Measurements from ENCODE around the gene STAC. TPM values are rescaled to one million over a fixed set of nuclear protein-coding genes. Genes with fewer than 3 reads are reported as not detected.
"Not testable (repeated sequence)": the region's sequence is repeated elsewhere in the genome, so short reads cannot be mapped to it uniquely, and the experiment has no call there.

The STAC gene
- total RNA-seq, 8 experiments from 2014 or later = 4.9 to 21.6 (median 8.4) TPM

DNA sequence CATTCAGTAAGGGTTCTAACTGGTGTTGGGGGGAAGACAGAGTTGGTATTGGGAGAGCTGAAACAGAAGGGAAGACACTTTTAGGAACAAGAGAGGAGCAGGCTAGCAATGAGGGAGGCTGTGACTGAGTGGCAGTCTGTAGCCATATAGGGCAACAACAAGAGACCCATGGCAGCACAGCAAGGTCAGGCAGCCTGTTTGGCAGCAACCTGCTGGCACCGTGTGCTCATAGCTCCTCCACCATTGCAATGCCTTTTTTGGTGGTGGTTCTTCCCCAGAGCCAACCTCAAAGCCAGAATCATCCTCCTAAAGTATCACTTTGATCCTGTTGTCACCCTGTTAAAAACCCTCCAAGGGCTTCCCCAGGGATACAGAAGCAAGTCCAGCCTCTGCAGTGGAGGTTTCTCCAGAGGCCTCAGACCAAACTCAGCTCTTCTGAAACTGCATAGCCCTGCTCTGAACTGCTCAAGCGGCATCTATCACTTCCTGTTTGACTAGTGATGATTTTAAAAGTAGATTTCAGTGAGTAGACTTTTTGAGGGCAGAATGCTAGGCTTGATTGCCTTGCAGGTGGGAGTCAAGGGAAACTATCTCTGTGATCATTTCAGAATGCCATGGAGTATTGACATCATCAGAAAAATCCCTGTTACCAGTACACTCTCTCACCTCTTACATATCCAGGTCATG lies 176.9 kb downstream of the STAC start:
- Histone ChIP-seq H3K27ac (no peak overlapping the region), H3K4me3 (no peak overlapping the region), H3K4me1 (replicated peaks in 1 of 2) (peaks cover 0 to 7% of the 10 kb centered on the region in 2 donors)
- no peak for ATAC-seq (replicated peaks in 6 of 8)
- WGBS, 10 experiments = 43 to 100% (median 92%) methylated on average over 1 to 2 of the region's 2 CpGs; no CpG with 5 or more reads in 2 of the 10 experiments
- in situ Hi-C loops (cut with MboI; ENCODE audit: low pct_unique_long_range_greater_than_20kb in 2 of 9, low sequenced_read_pairs in 9 of 9, unreplicated experiment in 9 of 9) = no loop called here

DNA sequence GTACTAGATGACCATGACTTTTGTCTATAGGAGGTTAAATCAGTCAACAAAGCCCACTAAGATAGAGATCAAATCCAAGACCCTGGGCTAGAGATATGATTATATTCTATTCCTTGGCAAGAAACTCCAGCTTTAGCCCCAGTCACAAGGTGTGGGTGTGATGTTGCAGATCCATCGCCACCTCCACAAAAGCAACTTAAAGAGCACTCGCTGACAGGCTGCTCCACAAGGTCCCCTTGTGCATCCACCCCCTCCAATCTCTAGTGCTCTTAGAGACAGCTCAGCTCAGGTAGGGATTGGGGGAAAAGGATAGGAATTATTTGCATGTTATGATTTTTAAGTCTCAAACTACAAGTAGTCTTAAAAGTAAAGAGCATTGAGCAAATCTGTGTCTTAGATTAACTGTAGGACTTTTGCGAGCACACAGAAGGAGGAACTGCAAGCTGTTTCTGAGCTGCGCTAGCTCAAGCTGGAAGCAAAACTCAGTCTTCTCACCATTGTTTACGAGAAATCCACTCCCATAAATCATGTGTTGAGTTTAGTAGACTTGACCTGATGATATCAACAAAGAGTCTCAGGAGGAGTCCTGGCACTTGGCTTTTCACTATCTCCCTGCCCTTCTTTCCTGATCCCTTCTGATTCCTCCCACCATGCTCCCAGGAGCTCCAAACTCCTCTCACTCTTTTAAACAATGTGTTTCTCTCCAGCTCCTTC lies 177.6 kb downstream of the STAC start:
- 53 to 100% (median 85%) methylated on average over 3 to 4 of the region's 5 CpGs; no CpG with 5 or more reads in 2 of the 10 experiments for WGBS, 10 experiments
- peak in 2 of 8 experiments; percentile 26 to 32 for ATAC-seq (replicated peaks in 6 of 8)
- no peak overlapping the region for H3K27ac ChIP-seq
- peaks cover 0 to 7% of the 10 kb centered on the region in 2 donors for H3K4me1 ChIP-seq (replicated peaks in 1 of 2)
- H3K4me3 ChIP-seq = no peak overlapping the region
- in situ Hi-C loops (cut with MboI; ENCODE audit: low pct_unique_long_range_greater_than_20kb in 2 of 9, low sequenced_read_pairs in 9 of 9, unreplicated experiment in 9 of 9) = no loop called here

DNA sequence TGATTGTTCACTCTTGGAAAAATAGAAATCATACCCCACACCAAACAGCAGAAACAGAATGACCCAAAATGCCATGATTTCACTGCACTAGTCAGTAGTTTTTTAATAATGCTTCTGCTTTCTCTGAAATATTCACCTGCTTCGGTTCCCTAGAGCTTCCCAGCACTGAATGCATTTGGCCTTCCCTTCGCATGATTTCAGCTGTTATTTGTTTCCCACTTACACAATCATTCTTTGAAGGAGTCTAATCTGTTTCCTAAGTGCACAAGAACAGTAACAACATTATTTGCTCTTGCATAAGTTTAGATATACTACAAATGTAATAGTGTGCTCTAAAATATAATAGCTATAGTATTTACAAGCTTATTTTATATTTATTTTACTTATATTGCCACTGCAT lies 178.7 kb downstream of the STAC start:
- Histone ChIP-seq H3K27ac (no peak overlapping the region), H3K4me1 (replicated peaks in 1 of 2) (peaks cover 0 to 7% of the 10 kb centered on the region in 2 donors), H3K4me3 (no peak overlapping the region)
- 7 to 100% (median 96%) methylated on average over 1 to 2 of the region's 2 CpGs; no CpG with 5 or more reads in 1 of the 10 experiments for WGBS, 10 experiments
- ATAC-seq (replicated peaks in 6 of 8) = no peak
- in situ Hi-C loops (cut with MboI; ENCODE audit: low pct_unique_long_range_greater_than_20kb in 2 of 9, low sequenced_read_pairs in 9 of 9, unreplicated experiment in 9 of 9) = no loop called here

DNA sequence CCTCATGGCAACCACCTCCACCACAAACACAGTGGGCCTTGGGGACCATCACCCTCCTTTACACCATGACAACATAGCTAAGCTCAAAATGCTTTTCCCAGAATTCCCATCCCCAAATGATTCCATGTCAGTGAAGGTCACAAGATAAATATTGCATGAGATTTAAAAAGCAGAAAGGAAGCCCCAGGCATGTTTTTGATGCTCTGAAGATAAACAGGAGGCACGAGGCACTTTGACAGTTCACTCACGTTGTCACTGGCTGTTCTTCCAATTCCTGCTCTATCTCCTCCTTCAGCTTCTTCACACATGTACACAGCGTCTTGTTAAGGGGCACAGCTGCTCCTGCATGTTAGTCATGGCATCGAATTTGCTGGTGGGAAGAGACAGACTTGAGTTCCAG lies 180.4 kb downstream of the STAC start:
- H3K4me3 ChIP-seq = no peak overlapping the region
- peaks cover 0 to 7% of the 10 kb centered on the region in 2 donors for H3K4me1 ChIP-seq (replicated peaks in 1 of 2)
- 30 to 100% (median 83%) methylated on average over 1 to 4 of the region's 4 CpGs; no CpG with 5 or more reads in 3 of the 10 experiments for WGBS, 10 experiments
- no peak for ATAC-seq (replicated peaks in 6 of 8)
- in situ Hi-C loops (cut with MboI; ENCODE audit: low pct_unique_long_range_greater_than_20kb in 2 of 9, low sequenced_read_pairs in 9 of 9, unreplicated experiment in 9 of 9) = no loop called here
- H3K27ac ChIP-seq = no peak overlapping the region

DNA sequence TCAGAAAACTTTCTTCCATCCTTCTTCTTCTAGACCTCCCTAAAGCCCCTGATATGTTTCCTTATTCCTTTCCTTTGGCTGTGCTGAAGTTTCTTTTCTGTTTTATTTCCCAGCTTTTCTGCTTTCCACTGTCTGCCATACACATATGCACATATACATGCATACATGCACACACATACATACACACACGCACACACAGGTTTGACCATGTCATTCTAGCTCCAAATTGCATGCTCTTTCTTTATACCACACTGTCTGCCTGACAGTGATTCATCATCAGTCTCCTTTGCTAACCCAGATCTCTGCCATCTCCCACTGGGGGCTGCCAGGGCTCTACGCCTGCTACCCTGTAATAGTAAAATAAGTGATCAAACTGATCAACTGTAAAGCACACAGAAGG lies 181.3 kb downstream of the STAC start:
- H3K27ac ChIP-seq = no peak overlapping the region
- H3K4me3 ChIP-seq = no peak overlapping the region
- in situ Hi-C loops (cut with MboI; ENCODE audit: low pct_unique_long_range_greater_than_20kb in 2 of 9, low sequenced_read_pairs in 9 of 9, unreplicated experiment in 9 of 9) = no loop called here
- H3K4me1 ChIP-seq (replicated peaks in 1 of 2) = peaks cover 0 to 7% of the 10 kb centered on the region in 2 donors
- peak in 4 of 8 experiments; percentile 48 to 71 (median 50) for ATAC-seq (replicated peaks in 6 of 8)
- WGBS, 10 experiments = 34 to 100% (median 78%) methylated on average over 1 to 2 of the region's 2 CpGs

DNA sequence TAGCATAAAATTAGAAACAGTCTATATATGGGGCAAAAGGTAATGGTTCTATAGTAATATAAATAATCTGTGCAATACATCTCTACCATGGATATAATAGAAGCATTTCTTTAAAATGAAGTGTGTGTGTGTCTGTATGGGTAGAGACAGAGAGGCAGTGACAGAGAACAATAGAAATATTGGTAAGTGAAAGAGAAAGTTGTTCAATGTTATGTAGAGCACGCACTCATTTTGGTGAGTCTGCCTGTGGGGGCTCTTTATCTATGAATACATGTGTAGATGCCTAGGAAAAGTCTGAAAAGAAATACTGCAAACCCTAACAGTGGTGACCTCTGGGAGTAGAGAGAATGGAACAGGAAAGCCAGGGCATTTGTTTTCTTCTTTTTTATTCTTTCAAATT lies 182.6 kb downstream of the STAC start:
- 86 to 100% (median 88%) methylated on average over 1 of the region's 1 CpG; no CpG with 5 or more reads in 4 of the 10 experiments for WGBS, 10 experiments
- peaks cover 0 to 5% of the 10 kb centered on the region in 2 donors for H3K4me1 ChIP-seq (replicated peaks in 1 of 2)
- ATAC-seq (replicated peaks in 6 of 8) = peak in 1 of 8 experiments; percentile 40
- H3K4me3 ChIP-seq = no peak overlapping the region
- no peak overlapping the region for H3K27ac ChIP-seq
- in situ Hi-C loops (cut with MboI; ENCODE audit: low pct_unique_long_range_greater_than_20kb in 2 of 9, low sequenced_read_pairs in 9 of 9, unreplicated experiment in 9 of 9) = no loop called here

DNA sequence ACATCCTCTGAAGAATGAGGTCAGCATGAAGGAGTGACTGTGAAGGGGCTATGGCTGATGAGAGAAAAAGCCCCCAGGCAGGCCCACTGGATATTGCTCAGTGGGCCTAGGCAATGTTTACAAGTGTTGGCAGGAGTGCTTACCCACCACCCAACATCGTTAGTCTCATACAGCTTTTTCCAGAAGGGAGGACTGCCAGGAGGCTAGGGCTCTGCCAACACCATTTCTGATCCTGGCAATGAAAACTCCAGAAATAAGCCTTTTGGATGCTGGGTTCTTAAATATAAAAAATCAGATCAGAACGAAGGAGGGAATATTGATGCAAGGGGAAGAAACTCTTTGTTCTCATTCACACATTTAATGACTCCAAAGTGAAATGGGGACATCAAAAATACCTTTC lies 194.9 kb downstream of the STAC start:
- Histone ChIP-seq H3K4me3 (no peak overlapping the region), H3K27ac (no peak overlapping the region), H3K4me1 (replicated peaks in 1 of 2) (no peaks in the 10 kb centered on the region)
- WGBS, 10 experiments = 0 to 83% (median 21%) methylated on average over 2 of the region's 2 CpGs; no CpG with 5 or more reads in 3 of the 10 experiments
- ATAC-seq (replicated peaks in 6 of 8) = no peak
- in situ Hi-C loops (cut with MboI; ENCODE audit: low pct_unique_long_range_greater_than_20kb in 2 of 9, low sequenced_read_pairs in 9 of 9, unreplicated experiment in 9 of 9) = no loop called here

DNA sequence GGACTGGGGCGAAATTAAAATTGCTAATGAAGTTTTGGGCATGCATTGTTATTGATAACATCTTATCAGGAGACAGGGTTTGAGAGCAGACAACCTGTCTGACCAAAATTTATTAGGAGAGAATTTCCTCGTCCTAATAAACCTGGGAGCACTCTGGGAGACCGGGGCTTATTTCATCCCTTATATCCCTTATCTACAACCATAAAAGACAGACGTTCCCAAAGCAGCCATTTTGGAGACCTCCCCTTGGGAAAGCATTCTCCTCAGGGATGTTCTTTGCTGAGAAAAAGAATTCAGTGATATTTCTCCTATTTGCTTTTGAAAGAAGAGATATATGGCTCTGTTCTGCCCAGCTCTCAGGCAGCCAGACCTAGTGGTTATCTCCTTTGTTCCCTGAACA lies 198.1 kb downstream of the STAC start:
- in situ Hi-C loops (cut with MboI; ENCODE audit: low pct_unique_long_range_greater_than_20kb in 2 of 9, low sequenced_read_pairs in 9 of 9, unreplicated experiment in 9 of 9); H3K4me3 ChIP-seq: not testable (repeated sequence)
- WGBS, 10 experiments = 53 to 80% (median 66%) methylated on average over 1 to 4 of the region's 4 CpGs; no CpG with 5 or more reads in 2 of the 10 experiments

DNA sequence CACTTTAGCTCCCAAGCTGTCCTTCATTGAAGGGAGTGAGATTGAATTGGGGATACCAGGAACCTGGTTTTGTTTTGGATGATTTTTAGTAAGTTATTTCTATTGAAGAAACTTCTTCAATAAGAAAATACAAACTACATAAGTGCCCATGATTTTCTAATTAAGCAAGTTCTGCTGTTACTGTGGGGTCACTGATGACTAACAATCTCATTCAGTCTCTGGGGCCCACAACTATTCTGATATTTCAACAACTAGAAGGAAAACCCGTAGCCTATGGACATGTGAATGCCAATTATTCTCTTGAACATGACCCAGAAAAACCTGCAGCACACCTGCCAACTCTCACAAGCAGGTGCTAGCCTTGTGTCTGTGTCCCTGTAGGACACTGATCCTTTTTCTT lies 199.4 kb downstream of the STAC start:
- 0 to 83% (median 42%) methylated on average over 1 of the region's 1 CpG; no CpG with 5 or more reads in 3 of the 10 experiments for WGBS, 10 experiments
- ATAC-seq (replicated peaks in 6 of 8) = no peak
- in situ Hi-C loops (cut with MboI; ENCODE audit: low pct_unique_long_range_greater_than_20kb in 2 of 9, low sequenced_read_pairs in 9 of 9, unreplicated experiment in 9 of 9) = no loop called here

More for the DNA sequence above, 198.1 kb downstream of the STAC start:
- not testable (repeated sequence) for H3K27ac ChIP-seq; H3K4me1 ChIP-seq (replicated peaks in 1 of 2); ATAC-seq (replicated peaks in 6 of 8)

DNA sequence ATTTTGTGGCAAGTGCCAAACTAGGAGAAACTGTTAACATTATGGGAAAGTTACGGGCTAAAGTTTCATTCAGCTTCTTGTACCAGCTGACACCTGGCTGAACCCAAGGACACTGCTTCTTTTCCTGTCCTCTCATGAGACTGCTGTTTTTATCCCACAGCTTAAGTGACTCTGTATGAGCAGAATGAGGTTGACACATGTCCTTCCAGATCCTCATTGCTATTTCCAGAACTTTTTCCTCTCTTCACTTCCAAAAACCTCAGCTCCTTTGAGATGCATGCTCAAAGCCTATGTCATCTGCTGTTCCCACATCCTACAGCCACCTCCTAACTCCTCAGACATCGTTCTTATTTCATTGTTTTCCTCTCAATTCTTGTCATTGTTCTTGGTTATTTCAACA lies 200.4 kb downstream of the STAC start:
- in situ Hi-C loops (cut with MboI; ENCODE audit: low pct_unique_long_range_greater_than_20kb in 2 of 9, low sequenced_read_pairs in 9 of 9, unreplicated experiment in 9 of 9) = no loop called here
- 22 to 95% (median 61%) methylated on average over 1 to 2 of the region's 2 CpGs for WGBS, 10 experiments

More for the DNA sequence above, 199.4 kb downstream of the STAC start:
- H3K4me3 ChIP-seq = no peak overlapping the region
- no peaks in the 10 kb centered on the region for H3K4me1 ChIP-seq (replicated peaks in 1 of 2)
- H3K27ac ChIP-seq = no peak overlapping the region

DNA sequence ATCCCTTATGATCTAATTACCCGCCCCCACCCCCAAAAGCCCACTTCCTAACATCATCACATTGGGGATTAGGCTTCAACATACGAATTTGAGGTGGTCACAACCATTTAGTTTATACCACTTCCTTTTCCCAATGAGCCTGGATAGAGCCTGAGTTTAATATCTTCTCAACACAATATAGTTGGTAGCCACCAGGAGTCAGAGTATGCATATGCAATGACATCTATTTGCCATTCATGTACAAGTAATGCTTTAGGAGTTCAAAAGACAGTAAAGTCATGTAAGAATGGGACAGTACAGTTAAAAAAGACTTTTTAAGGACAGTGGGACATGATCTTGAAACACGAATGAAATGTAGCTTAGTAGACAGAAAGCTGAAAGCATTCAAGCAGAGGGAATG lies 211.7 kb downstream of the STAC start:
- WGBS, 10 experiments = 13 to 100% (median 70%) methylated on average over 1 to 3 of the region's 3 CpGs; no CpG with 5 or more reads in 2 of the 10 experiments
- in situ Hi-C loops (cut with MboI; ENCODE audit: low pct_unique_long_range_greater_than_20kb in 2 of 9, low sequenced_read_pairs in 9 of 9, unreplicated experiment in 9 of 9) = no loop called here
- Histone ChIP-seq H3K27ac (no peak overlapping the region), H3K4me3 (no peak overlapping the region), H3K4me1 (replicated peaks in 1 of 2) (no peaks in the 10 kb centered on the region)
- ATAC-seq (replicated peaks in 6 of 8) = peak in 2 of 8 experiments; percentile 50 to 51

More for the DNA sequence above, 200.4 kb downstream of the STAC start:
- ATAC-seq (replicated peaks in 6 of 8) = no peak
- Histone ChIP-seq H3K27ac (no peak overlapping the region), H3K4me1 (replicated peaks in 1 of 2) (no peaks in the 10 kb centered on the region), H3K4me3 (no peak overlapping the region)

DNA sequence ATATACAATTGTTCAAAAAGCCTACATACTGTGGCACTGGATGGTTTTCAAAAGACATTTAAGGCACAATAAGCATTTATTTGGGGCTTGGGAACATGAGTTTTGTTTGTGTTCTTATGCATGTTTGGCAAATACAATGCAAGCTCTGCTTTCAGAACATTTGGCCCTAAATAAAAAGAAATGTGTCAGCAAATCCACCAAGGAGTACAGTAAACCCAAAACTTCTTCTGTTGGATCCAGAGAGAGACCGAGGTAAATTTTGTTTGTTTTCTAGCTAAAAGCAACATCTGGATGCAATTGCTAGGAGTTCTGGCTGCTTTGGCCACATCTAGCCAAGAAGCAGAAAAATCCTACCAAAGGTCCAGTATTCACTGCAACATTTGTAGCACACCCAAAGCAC lies 215.2 kb downstream of the STAC start:
- ATAC-seq (replicated peaks in 6 of 8) = no peak
- Histone ChIP-seq H3K4me3 (no peak overlapping the region), H3K4me1 (replicated peaks in 1 of 2) (peaks cover 2 to 5% of the 10 kb centered on the region in 2 donors), H3K27ac (no peak overlapping the region)
- WGBS, 10 experiments = 0 to 100% (median 78%) methylated on average over 1 of the region's 1 CpG; no CpG with 5 or more reads in 4 of the 10 experiments
- in situ Hi-C loops (cut with MboI; ENCODE audit: low pct_unique_long_range_greater_than_20kb in 2 of 9, low sequenced_read_pairs in 9 of 9, unreplicated experiment in 9 of 9) = no loop called here

DNA sequence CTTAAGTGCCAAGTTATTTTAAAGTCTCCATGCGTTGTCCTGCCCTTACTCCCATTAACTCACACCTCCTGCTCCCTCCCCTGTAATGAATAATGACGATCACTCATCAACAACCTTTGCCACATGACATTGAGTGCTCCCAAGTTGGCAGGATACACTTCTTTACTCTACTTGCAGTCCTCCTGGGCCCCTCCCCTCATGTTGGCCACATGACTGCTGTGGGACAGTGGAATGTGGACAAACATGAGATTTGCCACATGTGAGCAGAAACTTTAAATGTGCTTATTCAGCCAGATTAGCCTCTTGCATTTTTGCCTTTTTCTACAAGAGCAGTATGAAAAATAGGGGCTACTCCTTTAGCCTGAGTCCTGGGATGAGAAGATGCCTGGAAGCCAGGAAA lies 216.1 kb downstream of the STAC start:
- WGBS, 10 experiments = 29 to 100% (median 66%) methylated on average over 1 to 2 of the region's 2 CpGs; no CpG with 5 or more reads in 3 of the 10 experiments
- in situ Hi-C loops (cut with MboI; ENCODE audit: low pct_unique_long_range_greater_than_20kb in 2 of 9, low sequenced_read_pairs in 9 of 9, unreplicated experiment in 9 of 9) = no loop called here
- Histone ChIP-seq H3K4me3 (no peak overlapping the region), H3K27ac (no peak overlapping the region), H3K4me1 (replicated peaks in 1 of 2) (peaks cover 2 to 5% of the 10 kb centered on the region in 2 donors)
- ATAC-seq (replicated peaks in 6 of 8) = peak in 2 of 8 experiments; percentile 39 to 52

Measured in motor neuron (in vitro differentiated cells).